K562 (cell line): Measurements from ENCODE around the gene ASB6. TPM values are rescaled to one million over a fixed set of nuclear protein-coding genes. Genes with fewer than 3 reads are reported as not detected.

Experiments
- ATAC-seq: fragments of 200-7000 bp; cut with Tn5 transposase; 3 replicates; pipeline ENCODE4 v1.9.1; 2020; ENCODE audit warnings: moderate library complexity
- BruUV-seq: library from RNA; stranded (reverse); fragments of 400-500 nt; replicated peaks from 2 replicates; lab custom pipeline; 2021; lab: Mats Ljungman, UMichigan
- CTCF ChIA-PET: fragments of 300-600 bp; formaldehyde crosslinking; extraction: SDS; loops from one replicate; lab custom pipeline; 2021; ENCODE audit warnings: low intra/inter-chr PET ratio; lab: Yijun Ruan, JAX
- POLR2A ChIA-PET: fragments of 300-600, 350-650 bp; sonication (Branson Sonifier 250); formaldehyde crosslinking; extraction: SDS; loops from one replicate; lab custom pipeline; 2021; ENCODE audit warnings: antibody characterized with exemption, inconsistent platforms; lab: Yijun Ruan, JAX
- DNase-seq, 4 experiments: peaks; one replicate each; pipeline versions ENCODE4 v3.0.0 to v3.0.0-alpha.2; 2011 to 2018; ENCODE audit warnings: low spot score in 3 of 4, mixed read lengths in 3 of 4; ENCODE audit errors: extremely low read depth in 1 of 4
- FAIRE-seq: peaks from 2 replicates; lab custom pipeline; 2011; peaks lifted over from hg19 to GRCh38; lab: Jason Lieb, UNC
- H2AFZ ChIP-seq: 2 replicates; pipeline ENCODE4 v1.6.0; 2011; ENCODE audit warnings: low read depth, low read length, control low read depth, inconsistent platforms
- H3K27ac ChIP-seq: fragments of 200-600 bp; 3 replicates; pipeline ENCODE4 v1.8.0; 2011; ENCODE audit warnings: low read depth, mild to moderate bottlenecking, control low read depth, inconsistent platforms, low read length, moderate library complexity, mixed read lengths; ENCODE audit errors: extremely low read depth
- H3K27me3 ChIP-seq, 2 experiments: fragments of 300-600 bp in 1 of 2; 2 replicates in 1 of 2; 3 replicates in 1 of 2; pipeline versions ENCODE4 v1.6.0 to v1.8.0; 2011; ENCODE audit warnings: inconsistent platforms in 2 of 2, low read length in 2 of 2, mild to moderate bottlenecking in 1 of 2, mixed read lengths in 1 of 2, moderate library complexity in 1 of 2; ENCODE audit not compliant: control insufficient read depth in 2 of 2, insufficient read depth in 2 of 2
- H3K36me3 ChIP-seq: fragments of 300-600 bp; 3 replicates; pipeline ENCODE4 v1.8.0; 2011; ENCODE audit warnings: mild to moderate bottlenecking, low read length, inconsistent platforms; ENCODE audit not compliant: control insufficient read depth, insufficient read depth
- H3K4me1 ChIP-seq, 2 experiments: fragments of 200-600 bp in 1 of 2; replicated peaks in 1 of 2; 2 replicates in 1 of 2; 3 replicates in 1 of 2; pipeline versions ENCODE4 v1.5.1 to v1.8.0; 2011; ENCODE audit warnings: inconsistent platforms in 2 of 2, low read length in 2 of 2, mild to moderate bottlenecking in 1 of 2, mixed read lengths in 1 of 2, moderate library complexity in 1 of 2; ENCODE audit not compliant: control insufficient read depth in 2 of 2, insufficient read depth in 2 of 2
- H3K4me2 ChIP-seq: 2 replicates; pipeline ENCODE4 v1.6.1; 2011; ENCODE audit warnings: low read length, control low read depth, inconsistent platforms, mixed read lengths; ENCODE audit not compliant: insufficient read depth
- H3K4me3 ChIP-seq: fragments of 200-600 bp; sonication (generic), shearing (Covaris generic); 2 replicates; pipeline ENCODE4 v1.5.1; 2016; ENCODE audit warnings: control low read depth, inconsistent platforms
- H3K79me2 ChIP-seq: fragments of 200-600 bp; 3 replicates; pipeline ENCODE4 v1.8.0; 2011; ENCODE audit warnings: low read length, inconsistent platforms; ENCODE audit not compliant: control insufficient read depth, insufficient read depth
- H3K9ac ChIP-seq, 2 experiments: 2 replicates each; pipeline versions ENCODE4 v1.6.0 to v1.6.1; 2011; ENCODE audit warnings: low read depth in 2 of 2, low read length in 2 of 2, control low read depth in 1 of 2, inconsistent platforms in 1 of 2, mild to moderate bottlenecking in 1 of 2, mixed read lengths in 1 of 2; ENCODE audit not compliant: insufficient read depth in 1 of 2
- H3K9me1 ChIP-seq: one replicate; pipeline ENCODE4 v1.6.0; 2011; ENCODE audit warnings: inconsistent platforms, mild to moderate bottlenecking, low read length, moderate library complexity; ENCODE audit not compliant: control insufficient read depth, insufficient read depth
- H3K9me3 ChIP-seq: replicated peaks from 2 replicates; pipeline ENCODE4 v1.5.1; 2011; ENCODE audit warnings: low read depth, low read length, inconsistent platforms; ENCODE audit not compliant: control insufficient read depth, insufficient read depth
- H4K20me1 ChIP-seq: replicated peaks from 2 replicates; pipeline ENCODE4 v1.6.1; 2011; ENCODE audit warnings: low read length, inconsistent platforms, mixed read lengths; ENCODE audit not compliant: control insufficient read depth, insufficient read depth
- GABPB2 ChIP-seq: fragments of 250-450 bp; sonication (Bioruptor Pico); conservative IDR thresholded peaks from 2 replicates; pipeline ENCODE4 v1.5.1; 2021; ENCODE audit warnings: mild to moderate bottlenecking
- KDM1A ChIP-seq, 2 experiments: fragments of 450-650 bp; IDR thresholded peaks; 2 replicates each; pipeline ENCODE4 v1.6.1; 2016; ENCODE audit warnings: mild to moderate bottlenecking in 2 of 2
- POLR2AphosphoS2 ChIP-seq: IDR thresholded peaks from 2 replicates; pipeline ENCODE4 v1.6.1; 2012; ENCODE audit warnings: low read length, improper control_type of control experiment
- SMAD2 ChIP-seq: fragments of 150-350 bp; IDR thresholded peaks from 2 replicates; pipeline ENCODE4 v1.6.1; 2014; ENCODE audit warnings: low read depth, mild to moderate bottlenecking, low read length
- SMAD4 ChIP-seq: fragments of 250-450 bp; sonication (Bioruptor Pico); conservative IDR thresholded peaks from 2 replicates; pipeline ENCODE4 v1.8.0; 2021; ENCODE audit warnings: inconsistent platforms, mild to moderate bottlenecking, moderate library complexity
- XRCC3 ChIP-seq: fragments of 450-650 bp; IDR thresholded peaks from 2 replicates; pipeline ENCODE4 v1.6.1; 2017; ENCODE audit warnings: mild to moderate bottlenecking, moderate library complexity
- ZNF444 ChIP-seq: fragments of 250-450 bp; sonication (Bioruptor Pico); IDR thresholded peaks from 2 replicates; pipeline ENCODE4 v1.4.0; 2020; ENCODE audit warnings: mild to moderate bottlenecking, moderate library complexity
- ZSCAN32 ChIP-seq: fragments of 450-650 bp; formaldehyde crosslinking; IDR thresholded peaks from 2 replicates; pipeline ENCODE4 v1.4.0; 2020; ENCODE audit warnings: mild to moderate bottlenecking, moderate library complexity
- WGBS: fragments of 100-300 bp; shearing (Covaris generic); methylation state at CpG from one replicate; pipeline ENCODE4 v1.1.6; 2016; ENCODE audit warnings: low coverage, mixed read lengths; ENCODE audit not compliant: insufficient coverage; ENCODE audit errors: missing lambda C conversion rate; 5-methylcytosine and 5-hydroxymethylcytosine counted together
- in situ Hi-C: fragments of 300-500 bp; cut with MboI; formaldehyde crosslinking; loops from 4 replicates; pipeline ENCODE4 v1.15.0; 2018; ENCODE audit warnings: inconsistent platforms, mixed read lengths
- intact Hi-C: fragments of 100-400 bp; cut with micrococcal nuclease; formaldehyde crosslinking; loops from 2 replicates; pipeline ENCODE4 v1.14.2; 2022
- polyA plus RNA-seq, 8 experiments: library from polyadenylated mRNA; depleted of rRNA in 4 of 8; stranded (reverse) in 5 of 8; unstranded in 3 of 8; fragments of >200 nt; fragmentation: Nextera tagmentation in 2 of 8; fragmentation: Illumina TruSeq in 1 of 8; extraction: Ambion mirVana in 2 of 8; extraction: Trizol in 1 of 8; gene quantifications; 2 replicates each; pipeline versions ENCODE4 v1.2.1 to v1.2.3, GENCODE V29; 2011 to 2014; ENCODE audit warnings: inconsistent platforms in 1 of 8, missing spikeins in 1 of 8
- total RNA-seq, 7 experiments: library from RNA; depleted of rRNA in 6 of 7; stranded (reverse); fragments of >200 nt in 6 of 7; fragmentation: Illumina TruSeq in 2 of 7; extraction: Trizol in 2 of 7; gene quantifications; 2 replicates each; pipeline versions ENCODE4 v1.2.1 to v1.2.3, GENCODE V29; 2011 to 2021; ENCODE audit warnings: low replicate concordance in 1 of 7
- TF ChIP-seq, protein P1 (sequence below): sonication (generic); formaldehyde crosslinking; IDR thresholded peaks from 2 replicates; pipeline ENCODE4 v1.8.1; 2022; ENCODE audit warnings: missing genetic modification reagents
- TF ChIP-seq, protein P2 (sequence below): sonication (generic); formaldehyde crosslinking; IDR thresholded peaks from 2 replicates; pipeline ENCODE4 v1.8.0; 2022; ENCODE audit warnings: mild to moderate bottlenecking, missing genetic modification reagents
- TF ChIP-seq, protein P3 (sequence below): fragments of 150-350 bp; IDR thresholded peaks from 2 replicates; pipeline ENCODE4 v1.6.1; 2014; ENCODE audit warnings: low read depth, mild to moderate bottlenecking, low read length, borderline replicate concordance
- TF ChIP-seq, protein P4 (sequence below): fragments of 250-450 bp; sonication (Bioruptor Pico); IDR thresholded peaks from 2 replicates; pipeline ENCODE4 v1.5.1; 2021; ENCODE audit warnings: mild to moderate bottlenecking
- TF ChIP-seq, protein P5 (sequence below): fragments of 200-400 bp; formaldehyde crosslinking; IDR thresholded peaks from 2 replicates; pipeline ENCODE4 v1.6.1; 2017; ENCODE audit warnings: mild to moderate bottlenecking, low read depth, low read length, moderate library complexity

ASB6 gene
- total and polyA plus RNA-seq, 9 of the 15 experiments (the other 6 are each of a cell fraction or from before 2014, with no cell fraction given): 0.92 to 17.8 (median 11.3) TPM

- no peaks in the 10 kb centered on the region; the same call in 1 of the 2 replicates for H4K20me1 ChIP-seq
- no peak overlapping the region for H3K4me3 ChIP-seq
- no peaks in the 10 kb centered on the region for H3K9me1 ChIP-seq
- no peak for ATAC-seq
- no peaks in the 10 kb centered on the region for H3K9me3 ChIP-seq
- no peaks in the 10 kb centered on the region for H3K36me3 ChIP-seq
- no peak overlapping the region for H3K27ac ChIP-seq
- intact Hi-C loops: no loop called here
- H3K4me2 ChIP-seq: no peak overlapping the region
- ChIA-PET CTCF (no interaction called here), POLR2A (interaction anchor here (1.0 to 1.4 kb wide), 3 partner anchors 12 to 117 kb away, joined by 3 to 4 read pairs (median 3); no protein-coding TSS in a partner anchor)
- BruUV-seq: no TSS peak
- no peaks in the 10 kb centered on the region for H3K79me2 ChIP-seq
- H3K27me3 ChIP-seq: peaks cover 29 to 39% of the 10 kb centered on the region in 2 experiments; a peak in 4 of 5 replicates
- no peak overlapping the region for H2AFZ ChIP-seq
- DNase-seq: no peak
- no peak overlapping the region for H3K9ac ChIP-seq
- WGBS: 8% methylated on average over 7 of the region's 7 CpGs
- in situ Hi-C loops: loop anchor here (25.0 kb wide), 1 partner anchor 682 kb away; no protein-coding TSS in a partner anchor
- peaks cover 0 to 3% of the 10 kb centered on the region in 2 experiments; a peak in 2 of 5 replicates for H3K4me1 ChIP-seq
- no peak for FAIRE-seq
- TF ChIP-seq SMAD4 (no peak), KDM1A (IDR thresholded peaks at IDR 0.05) (no peak), XRCC3 (no peak), ZNF444 (no peak), ZSCAN32 (CRISPR knock-in tag) (no peak), GABPB2 (CRISPR knock-in tag) (no peak), POLR2AphosphoS2 (no peak), SMAD2 (no peak)
- TF ChIP-seq, protein P1, sequence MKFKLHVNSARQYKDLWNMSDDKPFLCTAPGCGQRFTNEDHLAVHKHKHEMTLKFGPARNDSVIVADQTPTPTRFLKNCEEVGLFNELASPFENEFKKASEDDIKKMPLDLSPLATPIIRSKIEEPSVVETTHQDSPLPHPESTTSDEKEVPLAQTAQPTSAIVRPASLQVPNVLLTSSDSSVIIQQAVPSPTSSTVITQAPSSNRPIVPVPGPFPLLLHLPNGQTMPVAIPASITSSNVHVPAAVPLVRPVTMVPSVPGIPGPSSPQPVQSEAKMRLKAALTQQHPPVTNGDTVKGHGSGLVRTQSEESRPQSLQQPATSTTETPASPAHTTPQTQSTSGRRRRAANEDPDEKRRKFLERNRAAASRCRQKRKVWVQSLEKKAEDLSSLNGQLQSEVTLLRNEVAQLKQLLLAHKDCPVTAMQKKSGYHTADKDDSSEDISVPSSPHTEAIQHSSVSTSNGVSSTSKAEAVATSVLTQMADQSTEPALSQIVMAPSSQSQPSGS (CRISPR knock-in tag): no peak
- TF ChIP-seq, protein P2, sequence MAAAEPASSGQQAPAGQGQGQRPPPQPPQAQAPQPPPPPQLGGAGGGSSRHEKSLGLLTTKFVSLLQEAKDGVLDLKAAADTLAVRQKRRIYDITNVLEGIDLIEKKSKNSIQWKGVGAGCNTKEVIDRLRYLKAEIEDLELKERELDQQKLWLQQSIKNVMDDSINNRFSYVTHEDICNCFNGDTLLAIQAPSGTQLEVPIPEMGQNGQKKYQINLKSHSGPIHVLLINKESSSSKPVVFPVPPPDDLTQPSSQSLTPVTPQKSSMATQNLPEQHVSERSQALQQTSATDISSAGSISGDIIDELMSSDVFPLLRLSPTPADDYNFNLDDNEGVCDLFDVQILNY (CRISPR knock-in tag): no peak
- TF ChIP-seq, protein P3, sequence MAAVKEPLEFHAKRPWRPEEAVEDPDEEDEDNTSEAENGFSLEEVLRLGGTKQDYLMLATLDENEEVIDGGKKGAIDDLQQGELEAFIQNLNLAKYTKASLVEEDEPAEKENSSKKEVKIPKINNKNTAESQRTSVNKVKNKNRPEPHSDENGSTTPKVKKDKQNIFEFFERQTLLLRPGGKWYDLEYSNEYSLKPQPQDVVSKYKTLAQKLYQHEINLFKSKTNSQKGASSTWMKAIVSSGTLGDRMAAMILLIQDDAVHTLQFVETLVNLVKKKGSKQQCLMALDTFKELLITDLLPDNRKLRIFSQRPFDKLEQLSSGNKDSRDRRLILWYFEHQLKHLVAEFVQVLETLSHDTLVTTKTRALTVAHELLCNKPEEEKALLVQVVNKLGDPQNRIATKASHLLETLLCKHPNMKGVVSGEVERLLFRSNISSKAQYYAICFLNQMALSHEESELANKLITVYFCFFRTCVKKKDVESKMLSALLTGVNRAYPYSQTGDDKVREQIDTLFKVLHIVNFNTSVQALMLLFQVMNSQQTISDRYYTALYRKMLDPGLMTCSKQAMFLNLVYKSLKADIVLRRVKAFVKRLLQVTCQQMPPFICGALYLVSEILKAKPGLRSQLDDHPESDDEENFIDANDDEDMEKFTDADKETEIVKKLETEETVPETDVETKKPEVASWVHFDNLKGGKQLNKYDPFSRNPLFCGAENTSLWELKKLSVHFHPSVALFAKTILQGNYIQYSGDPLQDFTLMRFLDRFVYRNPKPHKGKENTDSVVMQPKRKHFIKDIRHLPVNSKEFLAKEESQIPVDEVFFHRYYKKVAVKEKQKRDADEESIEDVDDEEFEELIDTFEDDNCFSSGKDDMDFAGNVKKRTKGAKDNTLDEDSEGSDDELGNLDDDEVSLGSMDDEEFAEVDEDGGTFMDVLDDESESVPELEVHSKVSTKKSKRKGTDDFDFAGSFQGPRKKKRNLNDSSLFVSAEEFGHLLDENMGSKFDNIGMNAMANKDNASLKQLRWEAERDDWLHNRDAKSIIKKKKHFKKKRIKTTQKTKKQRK: no peak
- TF ChIP-seq, protein P4, sequence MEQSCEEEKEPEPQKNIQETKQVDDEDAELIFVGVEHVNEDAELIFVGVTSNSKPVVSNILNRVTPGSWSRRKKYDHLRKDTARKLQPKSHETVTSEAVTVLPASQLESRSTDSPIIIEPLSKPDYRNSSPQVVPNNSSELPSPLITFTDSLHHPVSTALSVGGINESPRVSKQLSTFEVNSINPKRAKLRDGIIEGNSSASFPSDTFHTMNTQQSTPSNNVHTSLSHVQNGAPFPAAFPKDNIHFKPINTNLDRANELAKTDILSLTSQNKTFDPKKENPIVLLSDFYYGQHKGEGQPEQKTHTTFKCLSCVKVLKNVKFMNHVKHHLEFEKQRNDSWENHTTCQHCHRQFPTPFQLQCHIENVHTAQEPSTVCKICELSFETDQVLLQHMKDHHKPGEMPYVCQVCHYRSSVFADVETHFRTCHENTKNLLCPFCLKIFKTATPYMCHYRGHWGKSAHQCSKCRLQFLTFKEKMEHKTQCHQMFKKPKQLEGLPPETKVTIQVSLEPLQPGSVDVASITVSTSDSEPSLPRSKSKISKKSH (CRISPR knock-in tag): no peak
- TF ChIP-seq, protein P5, sequence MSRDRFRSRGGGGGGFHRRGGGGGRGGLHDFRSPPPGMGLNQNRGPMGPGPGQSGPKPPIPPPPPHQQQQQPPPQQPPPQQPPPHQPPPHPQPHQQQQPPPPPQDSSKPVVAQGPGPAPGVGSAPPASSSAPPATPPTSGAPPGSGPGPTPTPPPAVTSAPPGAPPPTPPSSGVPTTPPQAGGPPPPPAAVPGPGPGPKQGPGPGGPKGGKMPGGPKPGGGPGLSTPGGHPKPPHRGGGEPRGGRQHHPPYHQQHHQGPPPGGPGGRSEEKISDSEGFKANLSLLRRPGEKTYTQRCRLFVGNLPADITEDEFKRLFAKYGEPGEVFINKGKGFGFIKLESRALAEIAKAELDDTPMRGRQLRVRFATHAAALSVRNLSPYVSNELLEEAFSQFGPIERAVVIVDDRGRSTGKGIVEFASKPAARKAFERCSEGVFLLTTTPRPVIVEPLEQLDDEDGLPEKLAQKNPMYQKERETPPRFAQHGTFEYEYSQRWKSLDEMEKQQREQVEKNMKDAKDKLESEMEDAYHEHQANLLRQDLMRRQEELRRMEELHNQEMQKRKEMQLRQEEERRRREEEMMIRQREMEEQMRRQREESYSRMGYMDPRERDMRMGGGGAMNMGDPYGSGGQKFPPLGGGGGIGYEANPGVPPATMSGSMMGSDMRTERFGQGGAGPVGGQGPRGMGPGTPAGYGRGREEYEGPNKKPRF: no peak
Measured at GRCh38 chr9:129655696-129656095, 13.7 kb upstream of the ASB6 start.
